ENCODE data around the gene HYAL1.

HYAL1 gene

DNA sequence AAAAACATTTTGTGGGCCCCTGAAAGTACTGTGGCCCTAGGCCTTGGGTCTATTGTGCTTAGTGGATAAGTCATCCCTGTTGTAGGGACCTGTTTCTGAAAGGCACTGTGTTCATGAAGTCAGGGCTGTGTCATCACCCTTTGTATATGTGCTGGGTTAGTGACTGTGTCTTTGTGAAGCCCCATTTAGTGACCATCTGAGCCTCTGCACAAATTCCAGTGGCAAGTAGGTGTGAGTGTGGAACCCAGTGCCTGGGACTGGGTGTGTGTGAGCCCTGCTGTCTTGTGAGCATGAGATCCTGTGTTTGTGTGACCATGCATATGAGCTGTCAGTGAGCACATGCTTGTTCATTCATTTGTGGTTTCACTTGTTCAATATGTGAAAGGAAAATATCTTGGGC, 1.2 kb upstream of the HYAL1 start:
- H3K4me3 ChIP-seq (ENCODE audit: low read depth, low read length): no peak overlapping the region
- no peak overlapping the region for H3K27ac ChIP-seq
- in situ Hi-C loops (cut with HindIII; ENCODE audit: low pct_ligation_motif_present, low sequenced_read_pairs): no loop called here
- no peak for DNase-seq
- H3K27me3 ChIP-seq (replicated peaks): no peaks in the 10 kb centered on the region
- TF ChIP-seq, protein P1, sequence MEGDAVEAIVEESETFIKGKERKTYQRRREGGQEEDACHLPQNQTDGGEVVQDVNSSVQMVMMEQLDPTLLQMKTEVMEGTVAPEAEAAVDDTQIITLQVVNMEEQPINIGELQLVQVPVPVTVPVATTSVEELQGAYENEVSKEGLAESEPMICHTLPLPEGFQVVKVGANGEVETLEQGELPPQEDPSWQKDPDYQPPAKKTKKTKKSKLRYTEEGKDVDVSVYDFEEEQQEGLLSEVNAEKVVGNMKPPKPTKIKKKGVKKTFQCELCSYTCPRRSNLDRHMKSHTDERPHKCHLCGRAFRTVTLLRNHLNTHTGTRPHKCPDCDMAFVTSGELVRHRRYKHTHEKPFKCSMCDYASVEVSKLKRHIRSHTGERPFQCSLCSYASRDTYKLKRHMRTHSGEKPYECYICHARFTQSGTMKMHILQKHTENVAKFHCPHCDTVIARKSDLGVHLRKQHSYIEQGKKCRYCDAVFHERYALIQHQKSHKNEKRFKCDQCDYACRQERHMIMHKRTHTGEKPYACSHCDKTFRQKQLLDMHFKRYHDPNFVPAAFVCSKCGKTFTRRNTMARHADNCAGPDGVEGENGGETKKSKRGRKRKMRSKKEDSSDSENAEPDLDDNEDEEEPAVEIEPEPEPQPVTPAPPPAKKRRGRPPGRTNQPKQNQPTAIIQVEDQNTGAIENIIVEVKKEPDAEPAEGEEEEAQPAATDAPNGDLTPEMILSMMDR (IDR thresholded peaks at IDR 0.05; ENCODE audit: low read depth, low read length, missing control alignments): no peak
- no peaks in the 10 kb centered on the region for H3K36me3 ChIP-seq (replicated peaks)

DNA sequence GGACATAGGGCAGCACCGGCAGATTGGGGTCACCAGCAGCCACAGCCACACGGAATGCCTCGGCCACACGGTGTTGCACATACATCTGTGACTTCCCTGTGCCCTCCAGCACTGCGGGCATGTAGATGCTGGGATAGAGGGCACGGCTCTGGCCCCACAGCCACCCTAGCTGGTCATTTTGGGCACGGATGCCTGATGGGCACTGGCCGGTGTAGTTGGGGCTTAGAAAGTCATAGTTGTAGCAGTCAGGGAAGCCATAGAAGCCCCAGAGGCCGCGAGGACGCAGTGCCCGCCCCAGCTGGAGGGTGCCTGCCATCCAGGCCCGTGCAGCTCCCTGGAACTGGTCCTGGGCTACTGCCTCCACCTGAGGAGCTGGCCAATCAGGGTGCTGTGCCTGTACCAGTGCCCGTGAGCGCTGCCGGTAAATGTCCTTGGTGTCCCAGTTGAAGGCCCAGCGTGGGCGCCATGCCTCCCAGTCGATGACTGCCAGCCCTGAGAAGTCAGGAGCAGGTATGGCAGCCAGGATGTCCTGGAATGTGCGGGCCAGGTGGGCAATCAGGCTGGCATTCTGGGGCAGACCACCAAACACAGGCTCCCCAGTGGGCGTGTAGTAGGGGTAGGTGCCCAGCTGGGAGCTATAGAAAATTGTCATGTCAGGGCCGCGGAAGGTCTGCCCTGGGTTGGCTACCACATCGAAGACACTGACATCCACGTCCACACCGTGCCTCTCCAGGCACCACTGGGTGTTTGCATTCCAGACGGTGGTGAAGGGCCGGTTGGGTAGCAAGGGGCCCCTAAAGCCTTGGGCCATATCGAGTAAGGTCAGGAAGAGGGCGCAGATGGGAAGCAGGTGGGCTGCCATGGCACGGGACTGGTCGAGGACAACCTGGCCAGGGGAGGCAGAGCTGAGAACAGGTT, 1.0 kb downstream of the HYAL1 start:
- TF ChIP-seq, protein P1 (IDR thresholded peaks at IDR 0.05; ENCODE audit: low read depth, low read length, missing control alignments): no peak
- in situ Hi-C loops (cut with HindIII; ENCODE audit: low pct_ligation_motif_present, low sequenced_read_pairs): no loop called here
- Histone ChIP-seq H3K27me3 (replicated peaks) (no peaks in the 10 kb centered on the region), H3K27ac (no peak overlapping the region), H3K36me3 (replicated peaks) (no peaks in the 10 kb centered on the region), H3K4me3 (ENCODE audit: low read depth, low read length) (no peak overlapping the region)
- DNase-seq: no peak

DNA sequence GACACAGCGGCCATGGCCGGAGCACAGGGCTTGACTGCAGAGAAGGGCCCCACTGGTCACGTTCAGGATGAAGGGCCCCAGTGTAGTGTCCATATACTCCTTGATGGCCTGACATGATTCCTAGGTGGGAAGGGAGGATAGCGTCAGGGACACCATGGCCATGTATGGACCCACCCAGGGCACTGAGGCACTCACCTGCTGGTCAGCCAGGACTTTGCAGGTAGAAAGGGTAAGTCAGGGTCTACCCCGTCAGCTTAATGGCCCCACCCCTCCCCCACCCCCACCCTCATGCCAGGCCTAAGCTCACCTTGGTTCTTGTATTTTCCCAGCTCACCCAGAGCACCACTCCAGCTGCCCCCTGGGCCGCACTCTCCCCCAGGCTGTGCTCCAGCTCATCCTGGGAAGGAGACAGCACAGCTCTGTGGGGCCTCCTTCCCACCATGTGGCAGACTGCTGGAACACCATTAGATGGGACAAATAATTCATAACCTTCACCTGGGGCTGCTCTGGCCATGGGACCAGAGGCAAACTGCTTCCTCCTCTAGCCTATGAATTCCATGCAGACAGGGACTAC, 2.6 kb downstream of the HYAL1 start:
- no peaks in the 10 kb centered on the region for H3K27me3 ChIP-seq (replicated peaks)
- no peaks in the 10 kb centered on the region for H3K36me3 ChIP-seq (replicated peaks)
- TF ChIP-seq, protein P1 (IDR thresholded peaks at IDR 0.05; ENCODE audit: low read depth, low read length, missing control alignments): no peak
- H3K27ac ChIP-seq: no peak overlapping the region
- no peak overlapping the region for H3K4me3 ChIP-seq (ENCODE audit: low read depth, low read length)
- no peak for DNase-seq
- in situ Hi-C loops (cut with HindIII; ENCODE audit: low pct_ligation_motif_present, low sequenced_read_pairs): no loop called here

DNA sequence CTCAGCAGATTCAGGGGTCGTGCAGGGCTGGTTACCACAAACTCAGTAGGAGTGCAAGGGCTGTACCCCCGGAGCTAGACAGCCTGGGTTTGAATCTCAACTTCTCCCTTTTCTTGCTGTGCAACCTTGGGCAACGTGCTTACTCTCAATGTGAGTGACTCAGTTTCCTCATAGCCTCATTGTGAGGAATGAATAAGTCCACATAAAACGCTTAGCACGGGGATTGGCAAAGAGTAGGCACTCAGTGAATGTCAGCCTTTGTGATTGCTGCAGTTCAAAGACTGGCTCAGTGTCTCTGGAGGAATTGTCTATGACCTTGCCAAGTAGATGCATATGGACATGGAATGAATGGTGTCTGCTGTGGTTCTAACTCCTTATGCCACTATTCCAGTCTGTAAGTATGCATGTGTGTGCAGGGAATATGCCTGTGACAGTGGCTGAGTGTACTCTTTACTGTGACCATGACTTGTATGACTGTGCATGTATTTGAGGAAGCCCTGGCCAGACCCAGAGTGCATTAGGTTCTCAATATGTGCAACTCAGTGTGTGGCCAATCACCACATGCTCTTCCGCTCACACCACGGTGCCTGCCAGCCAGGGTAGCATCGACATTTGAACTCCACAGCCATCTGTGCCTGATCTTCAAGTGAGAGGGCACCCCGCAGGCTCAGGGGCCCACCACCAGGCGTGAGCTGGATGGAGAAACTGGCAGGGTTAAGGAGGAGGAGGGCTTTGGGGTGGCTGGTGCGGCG, 3.3 kb downstream of the HYAL1 start:
- no peak for DNase-seq
- Histone ChIP-seq H3K4me3 (ENCODE audit: low read depth, low read length) (peak overlapping the region; percentile 56), H3K27ac (peak overlapping the region; percentile 71), H3K36me3 (replicated peaks) (no peaks in the 10 kb centered on the region), H3K27me3 (replicated peaks) (no peaks in the 10 kb centered on the region)
- TF ChIP-seq, protein P1 (IDR thresholded peaks at IDR 0.05; ENCODE audit: low read depth, low read length, missing control alignments): no peak
- in situ Hi-C loops (cut with HindIII; ENCODE audit: low pct_ligation_motif_present, low sequenced_read_pairs): no loop called here

DNA sequence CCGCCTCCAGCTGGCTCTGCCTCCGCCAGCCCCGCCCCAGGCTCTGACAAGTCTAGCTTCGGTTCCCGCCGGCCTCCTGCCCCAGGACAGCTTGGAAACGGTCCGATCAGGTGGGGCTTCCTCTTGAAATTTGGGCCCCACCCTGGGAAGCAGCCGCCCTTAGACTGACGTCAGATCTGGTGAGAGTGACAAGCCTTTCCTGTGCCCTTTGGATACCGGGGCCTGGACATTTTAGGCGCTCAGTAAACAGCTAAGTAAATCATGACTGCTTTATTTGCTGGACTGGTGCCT, 3.8 kb downstream of the HYAL1 start:
- in situ Hi-C loops (cut with HindIII; ENCODE audit: low pct_ligation_motif_present, low sequenced_read_pairs): no loop called here
- H3K27me3 ChIP-seq (replicated peaks): no peaks in the 10 kb centered on the region
- peak overlapping the region; percentile 71 for H3K27ac ChIP-seq
- no peak for DNase-seq
- peak overlapping the region; percentile 56 for H3K4me3 ChIP-seq (ENCODE audit: low read depth, low read length)
- no peaks in the 10 kb centered on the region for H3K36me3 ChIP-seq (replicated peaks)
- TF ChIP-seq, protein P1 (IDR thresholded peaks at IDR 0.05; ENCODE audit: low read depth, low read length, missing control alignments): no peak

Measured in brain microvascular endothelial cell (primary cell).